Neural cell (in vitro differentiated cells): ENCODE measurements around the gene ZNF362. TPM values are rescaled to one million over a fixed set of nuclear protein-coding genes. Genes with fewer than 3 reads are reported as not detected.

Experiments used
- H2AFZ ChIP-seq: fragments of 200-600, 300-800 bp; sonication (generic), shearing (Covaris generic); 2 replicates; pipeline ENCODE4 v1.6.0; 2014; ENCODE audit warnings: low read depth, mild to moderate bottlenecking, antibody characterized with exemption, low read length, moderate library complexity
- H3F3A ChIP-seq: fragments of 200-600 bp; shearing (Covaris generic); 2 replicates; pipeline ENCODE4 v1.6.1; 2016; ENCODE audit warnings: mild to moderate bottlenecking, moderate library complexity, mixed read lengths, antibody characterized with exemption, low read length; ENCODE audit not compliant: insufficient read depth, poor library complexity, severe bottlenecking
- H3K27ac ChIP-seq: fragments of 200-600, 300-800 bp; sonication (generic), shearing (Covaris generic); 2 replicates; pipeline ENCODE4 v1.5.1; 2014; ENCODE audit warnings: mild to moderate bottlenecking, low read length, moderate library complexity
- H3K27me3 ChIP-seq: fragments of 300-800, 200-600 bp; sonication (generic), shearing (Covaris generic); 2 replicates; pipeline ENCODE4 v1.6.0; 2014; ENCODE audit warnings: mild to moderate bottlenecking, low read depth, low read length, moderate library complexity; ENCODE audit not compliant: insufficient read depth
- H3K36me3 ChIP-seq: fragments of 300-800, 200-600 bp; sonication (generic), shearing (Covaris generic); 2 replicates; pipeline ENCODE4 v1.5.1; 2014; ENCODE audit warnings: mild to moderate bottlenecking, antibody characterized with exemption, low read length, moderate library complexity; ENCODE audit not compliant: insufficient read depth
- H3K4me2 ChIP-seq: fragments of 300-800, 200-600 bp; sonication (generic), shearing (Covaris generic); 2 replicates; pipeline ENCODE4 v1.6.0; 2014; ENCODE audit warnings: mild to moderate bottlenecking, low read length
- H3K4me3 ChIP-seq: fragments of 300-800, 200-600 bp; sonication (generic), shearing (Covaris generic); 2 replicates; pipeline ENCODE4 v1.5.1; 2014; ENCODE audit warnings: mild to moderate bottlenecking, low read length, moderate library complexity
- H3K79me2 ChIP-seq: fragments of 200-600 bp; shearing (Covaris generic); replicated peaks from 2 replicates; pipeline ENCODE4 v1.6.0; 2014; ENCODE audit warnings: mild to moderate bottlenecking, low read length, moderate library complexity; ENCODE audit not compliant: insufficient read depth
- H3K9ac ChIP-seq: fragments of 300-800, 200-600 bp; sonication (generic), shearing (Covaris generic); 2 replicates; pipeline ENCODE4 v1.6.1; 2016; ENCODE audit warnings: mild to moderate bottlenecking, low read length, mixed read lengths
- H3K9me2 ChIP-seq: fragments of 200-600 bp; shearing (Covaris generic); 2 replicates; pipeline ENCODE4 v1.6.1; 2016; ENCODE audit warnings: mild to moderate bottlenecking, low read length, mixed read lengths; ENCODE audit not compliant: insufficient read depth
- H3K9me3 ChIP-seq: fragments of 200-600, 300-800 bp; sonication (generic), shearing (Covaris generic); 2 replicates; pipeline ENCODE4 v1.6.1; 2016; ENCODE audit warnings: mild to moderate bottlenecking, mixed run types, low read length, moderate library complexity, mixed read lengths
- H4K20me1 ChIP-seq: fragments of 200-600 bp; shearing (Covaris generic); 2 replicates; pipeline ENCODE4 v1.6.1; 2016; ENCODE audit warnings: mild to moderate bottlenecking, mixed run types; ENCODE audit not compliant: insufficient read depth
- EZH2 ChIP-seq: fragments of 200-600, 300-800 bp; shearing (Covaris generic), sonication (generic); IDR thresholded peaks from 2 replicates; pipeline ENCODE4 v1.6.1; 2014; ENCODE audit warnings: antibody characterized with exemption, low read length, borderline replicate concordance, mild to moderate bottlenecking; ENCODE audit not compliant: insufficient read depth, poor library complexity, severe bottlenecking
- MXI1 ChIP-seq: fragments of 450-650 bp; conservative IDR thresholded peaks from 2 replicates; pipeline ENCODE4 v1.6.1; 2014; ENCODE audit warnings: antibody characterized with exemption, mild to moderate bottlenecking; ENCODE audit not compliant: poor library complexity, severe bottlenecking
- POLR2AphosphoS5 ChIP-seq: IDR thresholded peaks from 2 replicates; pipeline ENCODE4 v1.6.1; 2012
- RAD21 ChIP-seq: fragments of 450-650 bp; conservative IDR thresholded peaks from 2 replicates; pipeline ENCODE4 v1.6.1; 2014; ENCODE audit warnings: antibody characterized with exemption, mild to moderate bottlenecking, moderate library complexity
- REST ChIP-seq: IDR thresholded peaks from 2 replicates; pipeline ENCODE4 v1.6.1; 2012; ENCODE audit warnings: borderline replicate concordance
- SMC3 ChIP-seq: fragments of 450-650 bp; conservative IDR thresholded peaks from 2 replicates; pipeline ENCODE4 v1.6.1; 2014; ENCODE audit warnings: antibody characterized with exemption, mild to moderate bottlenecking, moderate library complexity; ENCODE audit not compliant: poor library complexity
- TAF1 ChIP-seq: IDR thresholded peaks from 2 replicates; pipeline ENCODE4 v1.6.1; 2012; ENCODE audit warnings: low read depth
- polyA plus RNA-seq: library from polyadenylated mRNA; depleted of rRNA; stranded (reverse); fragments of >200 nt; gene quantifications from 2 replicates; pipeline ENCODE4 v1.2.3, GENCODE V29; 2014
- TF ChIP-seq, protein P1 (sequence below): fragments of 450-650 bp; IDR thresholded peaks from 2 replicates; pipeline ENCODE4 v1.5.1; 2014; ENCODE audit warnings: antibody characterized with exemption, mild to moderate bottlenecking, moderate library complexity; ENCODE audit not compliant: poor library complexity, severe bottlenecking

ZNF362 gene
- polyA plus RNA-seq, 1 donor from 2014 or later, result 17.6 TPM

GRCh38 chr1:33281554-33282303 is 25.4 kb downstream of the ZNF362 start:
- no peak overlapping the region for H3K4me3 ChIP-seq
- no peaks in the 10 kb centered on the region for H3K9me2 ChIP-seq
- no peaks in the 10 kb centered on the region for H3K27me3 ChIP-seq
- H3K36me3 ChIP-seq, result peaks cover 5% of the 10 kb centered on the region
- H3K27ac ChIP-seq, result no peak overlapping the region
- H4K20me1 ChIP-seq, result no peaks in the 10 kb centered on the region
- no peak overlapping the region for H3K9ac ChIP-seq
- H3K9me3 ChIP-seq, result no peaks in the 10 kb centered on the region
- no peak overlapping the region for H2AFZ ChIP-seq
- no peaks in the 10 kb centered on the region for H3F3A ChIP-seq
- no peak for TF ChIP-seq REST
- no peak for TF ChIP-seq TAF1
- TF ChIP-seq MXI1, result no peak
- no peak for TF ChIP-seq RAD21
- no peak overlapping the region for H3K4me2 ChIP-seq
- no peaks in the 10 kb centered on the region for H3K79me2 ChIP-seq

- H3K9ac ChIP-seq, result no peak overlapping the region
These were observed 26.5 kb downstream of the ZNF362 start for GRCh38 chr1:33282791-33283190.

More at GRCh38 chr1:33282791-33283190, 26.5 kb downstream of the ZNF362 start:
- H3K27ac ChIP-seq, result no peak overlapping the region
- TF ChIP-seq, protein P1, sequence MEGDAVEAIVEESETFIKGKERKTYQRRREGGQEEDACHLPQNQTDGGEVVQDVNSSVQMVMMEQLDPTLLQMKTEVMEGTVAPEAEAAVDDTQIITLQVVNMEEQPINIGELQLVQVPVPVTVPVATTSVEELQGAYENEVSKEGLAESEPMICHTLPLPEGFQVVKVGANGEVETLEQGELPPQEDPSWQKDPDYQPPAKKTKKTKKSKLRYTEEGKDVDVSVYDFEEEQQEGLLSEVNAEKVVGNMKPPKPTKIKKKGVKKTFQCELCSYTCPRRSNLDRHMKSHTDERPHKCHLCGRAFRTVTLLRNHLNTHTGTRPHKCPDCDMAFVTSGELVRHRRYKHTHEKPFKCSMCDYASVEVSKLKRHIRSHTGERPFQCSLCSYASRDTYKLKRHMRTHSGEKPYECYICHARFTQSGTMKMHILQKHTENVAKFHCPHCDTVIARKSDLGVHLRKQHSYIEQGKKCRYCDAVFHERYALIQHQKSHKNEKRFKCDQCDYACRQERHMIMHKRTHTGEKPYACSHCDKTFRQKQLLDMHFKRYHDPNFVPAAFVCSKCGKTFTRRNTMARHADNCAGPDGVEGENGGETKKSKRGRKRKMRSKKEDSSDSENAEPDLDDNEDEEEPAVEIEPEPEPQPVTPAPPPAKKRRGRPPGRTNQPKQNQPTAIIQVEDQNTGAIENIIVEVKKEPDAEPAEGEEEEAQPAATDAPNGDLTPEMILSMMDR, result no peak
- no peak for TF ChIP-seq MXI1
- TF ChIP-seq EZH2, result no peak
- TF ChIP-seq REST, result no peak
- TF ChIP-seq POLR2AphosphoS5, result no peak
- no peak for TF ChIP-seq SMC3
- TF ChIP-seq RAD21, result no peak
- no peak for TF ChIP-seq TAF1
- no peaks in the 10 kb centered on the region for H3K9me2 ChIP-seq
- H4K20me1 ChIP-seq, result no peaks in the 10 kb centered on the region
- H3K4me3 ChIP-seq, result no peak overlapping the region
- H3K36me3 ChIP-seq, result peaks cover 5% of the 10 kb centered on the region
- H3K9me3 ChIP-seq, result no peaks in the 10 kb centered on the region
- H3K4me2 ChIP-seq, result no peak overlapping the region
- no peak overlapping the region for H2AFZ ChIP-seq
- no peaks in the 10 kb centered on the region for H3F3A ChIP-seq
- H3K27me3 ChIP-seq, result no peaks in the 10 kb centered on the region
- no peaks in the 10 kb centered on the region for H3K79me2 ChIP-seq
